Transverse colon (tissue), 4 donors: ENCODE measurements around the gene RAB5IF. TPM values are rescaled to one million over a fixed set of nuclear protein-coding genes. Genes with fewer than 3 reads are reported as not detected.
A peak's percentile ranks its signal among the peaks of the same experiment; 100 is the strongest.

ENCODE experiments used
- DNase-seq: peaks from one replicate; pipeline ENCODE4 v3.0.0-alpha.2; 2019
- H3K27ac ChIP-seq, 4 donors: fragments of 200-600 bp; sonication (generic); 2 replicates each; pipeline ENCODE4 v1.5.1; 2016 to 2018; ENCODE audit warnings: inconsistent platforms in 4 of 4
- H3K27me3 ChIP-seq: fragments of 200-600 bp; sonication (generic); 2 replicates; pipeline ENCODE4 v1.5.1; 2017; ENCODE audit warnings: inconsistent platforms
- H3K36me3 ChIP-seq, 4 donors: fragments of 200-600 bp; sonication (generic); 2 replicates each; pipeline ENCODE4 v1.5.1; 2017 to 2019; ENCODE audit warnings: inconsistent platforms in 4 of 4
- H3K4me1 ChIP-seq, 4 donors: fragments of 200-600 bp; sonication (generic); 2 replicates each; pipeline ENCODE4 v1.5.1; 2017 to 2020; ENCODE audit warnings: inconsistent platforms in 4 of 4
- H3K4me3 ChIP-seq, 4 donors: fragments of 200-600 bp; sonication (generic); 1 replicate in 1 of 4; 2 replicates in 3 of 4; pipeline versions ENCODE4 v1.5.1 to v1.6.1; 2017 to 2019; ENCODE audit warnings: inconsistent platforms in 4 of 4
- H3K9me3 ChIP-seq, 2 donors: fragments of 200-600 bp; sonication (generic); 2 replicates each; pipeline ENCODE4 v1.5.1; 2017 to 2019; ENCODE audit warnings: inconsistent platforms in 2 of 2
- CTCF ChIP-seq, 5 experiments: fragments of 200-600 bp in 3 of 5; fragments of 450-650 bp in 2 of 5; sonication (generic) in 3 of 5; IDR thresholded peaks; 1 replicate in 2 of 5; 2 replicates in 3 of 5; pipeline ENCODE4 v1.5.1; 2016 to 2017; ENCODE audit warnings: antibody characterized with exemption in 5 of 5, inconsistent platforms in 3 of 5, mild to moderate bottlenecking in 2 of 5, moderate library complexity in 1 of 5
- EP300 ChIP-seq: sonication (generic); formaldehyde crosslinking; IDR thresholded peaks from one replicate; pipeline ENCODE4 v1.6.1; 2017; ENCODE audit warnings: antibody characterized with exemption, low read depth
- POLR2A ChIP-seq: fragments of 450-650 bp; IDR thresholded peaks from one replicate; pipeline ENCODE4 v1.6.1; 2016; ENCODE audit warnings: antibody characterized with exemption, mild to moderate bottlenecking, moderate library complexity
- POLR2AphosphoS5 ChIP-seq, 3 donors: sonication (generic); formaldehyde crosslinking; IDR thresholded peaks; one replicate each; pipeline ENCODE4 v1.6.1; 2016; ENCODE audit warnings: antibody characterized with exemption in 3 of 3
- whole genome bisulfite sequencing, 2 donors: methylation state at CpG; one replicate each; pipeline ENCODE4 v1.1.5; 2018; ENCODE audit warnings: low coverage in 1 of 2; 5-methylcytosine and 5-hydroxymethylcytosine counted together
- in situ Hi-C, 4 donors: fragments of 200-750 bp; cut with MboI; loops; one replicate each; pipeline versions ENCODE4 v1.15.0 to v1.15.1; 2017; ENCODE audit warnings: low sequenced_read_pairs in 3 of 4, low pct_ligation_motif_present in 1 of 4, low pct_unique_long_range_greater_than_20kb in 1 of 4
- intact Hi-C: fragments of 100-400 bp; cut with DNase I; formaldehyde crosslinking; loops from one replicate; pipeline ENCODE4 v1.15.1; 2023; ENCODE audit warnings: low total_unique reads
- total RNA-seq, 4 donors: library from RNA; depleted of rRNA; stranded (reverse); fragments of >200 nt; gene quantifications; one replicate each; pipeline ENCODE4 v1.1.0, GENCODE V29; 2016

RAB5IF gene
- total RNA-seq, 4 donors from 2014 or later, result 42.2 to 136 (median 102) TPM

GRCh38 chr20:36641506-36641843, 35.9 kb downstream of the RAB5IF start:
- no peaks in the 10 kb centered on the region for H3K4me1 ChIP-seq
- H3K27me3 ChIP-seq, result no peaks in the 10 kb centered on the region
- no peak overlapping the region for H3K27ac ChIP-seq
- H3K4me3 ChIP-seq, result no peak overlapping the region
- no peak for TF ChIP-seq CTCF (IDR thresholded peaks at IDR 0.05)
- TF ChIP-seq EP300, result no peak
- TF ChIP-seq POLR2AphosphoS5 (IDR thresholded peaks at IDR 0.05), result no peak
- TF ChIP-seq POLR2A, result no peak
- no peaks in the 10 kb centered on the region for H3K9me3 ChIP-seq
- no peak for DNase-seq
- in situ Hi-C loops, result no loop called here
- intact Hi-C loops, result no loop called here
- 92% methylated on average over 3 of the region's 3 CpGs; no CpG with 5 or more reads in 1 of the 2 donors for WGBS, 2 donors
- H3K36me3 ChIP-seq, result no peaks in the 10 kb centered on the region

GRCh38 chr20:36642136-36642535, 36.6 kb downstream of the RAB5IF start:
- 88% methylated on average over 6 of the region's 6 CpGs; no CpG with 5 or more reads in 1 of the 2 donors for WGBS, 2 donors

GRCh38 chr20:36644032-36644705, 38.6 kb downstream of the RAB5IF start:
- 66% methylated on average over 5 of the region's 5 CpGs; no CpG with 5 or more reads in 1 of the 2 donors for WGBS, 2 donors

More at GRCh38 chr20:36642136-36642535, 36.6 kb downstream of the RAB5IF start:
- H3K4me3 ChIP-seq, result no peak overlapping the region
- in situ Hi-C loops (no loop called here), intact Hi-C loops (no loop called here)
- H3K27me3 ChIP-seq, result no peaks in the 10 kb centered on the region
- H3K36me3 ChIP-seq, result no peaks in the 10 kb centered on the region
- DNase-seq, result no peak
- TF ChIP-seq CTCF (IDR thresholded peaks at IDR 0.05) (no peak), POLR2AphosphoS5 (IDR thresholded peaks at IDR 0.05) (no peak), POLR2A (no peak), EP300 (no peak)
- no peaks in the 10 kb centered on the region for H3K9me3 ChIP-seq
- H3K4me1 ChIP-seq, result no peaks in the 10 kb centered on the region
- no peak overlapping the region for H3K27ac ChIP-seq

GRCh38 chr20:36644706-36645095, 39.1 kb downstream of the RAB5IF start:
- intact Hi-C loops, result no loop called here
- TF ChIP-seq POLR2AphosphoS5 (IDR thresholded peaks at IDR 0.05) (no peak), EP300 (no peak), POLR2A (no peak)

More at GRCh38 chr20:36644032-36644705, 38.6 kb downstream of the RAB5IF start:
- Histone ChIP-seq H3K27me3 (no peaks in the 10 kb centered on the region), H3K9me3 (no peaks in the 10 kb centered on the region), H3K27ac (peak overlapping the region in 1 of 4 donors; percentile 12), H3K36me3 (no peaks in the 10 kb centered on the region), H3K4me3 (peak overlapping the region in 1 of 4 donors; percentile 17), H3K4me1 (peaks cover 0 to 2% (median 0%) of the 10 kb centered on the region in 4 donors)
- no peak for TF ChIP-seq POLR2AphosphoS5 (IDR thresholded peaks at IDR 0.05)
- TF ChIP-seq POLR2A, result no peak
- TF ChIP-seq EP300, result no peak
- TF ChIP-seq CTCF (IDR thresholded peaks at IDR 0.05), result no peak
- DNase-seq, result peak; percentile 41
- in situ Hi-C loops (no loop called here), intact Hi-C loops (no loop called here)

More at GRCh38 chr20:36644706-36645095, 39.1 kb downstream of the RAB5IF start:
- no peak for DNase-seq
- no peaks in the 10 kb centered on the region for H3K27me3 ChIP-seq
- H3K36me3 ChIP-seq, result no peaks in the 10 kb centered on the region
- peak overlapping the region in 2 of 4 donors; percentile 12 to 34 for H3K27ac ChIP-seq
- peak overlapping the region in 1 of 4 donors; percentile 17 for H3K4me3 ChIP-seq
- H3K9me3 ChIP-seq, result no peaks in the 10 kb centered on the region
- peaks cover 0 to 2% (median 0%) of the 10 kb centered on the region in 4 donors for H3K4me1 ChIP-seq
- in situ Hi-C loops, result no loop called here
- WGBS, 2 donors, result 71 to 78% methylated on average over 6 to 7 of the region's 7 CpGs
